Measurements from ENCODE around the gene ZSCAN21.

Gene ZSCAN21

DNA sequence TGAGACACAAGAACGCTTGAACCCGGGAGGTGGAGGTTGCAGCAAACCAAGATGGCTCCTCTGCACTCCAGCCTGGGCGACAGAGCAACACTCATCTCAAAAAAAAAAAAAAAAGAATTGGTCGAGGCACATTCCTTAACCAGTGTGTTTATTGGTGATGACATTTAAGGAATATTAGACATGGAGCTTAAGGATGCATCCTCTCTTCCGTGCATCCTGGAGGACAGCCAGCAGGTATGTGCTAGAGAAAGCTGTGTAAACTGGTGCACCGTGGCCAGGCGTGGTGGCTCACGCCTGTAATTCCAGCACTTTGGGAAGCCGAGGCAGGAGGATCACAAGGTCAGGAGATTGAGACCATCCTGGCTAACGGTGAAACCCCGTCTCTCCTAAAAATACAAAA, 22.4 kb upstream of the ZSCAN21 start:
- DNase-seq (ENCODE audit: low read depth in 2 of 2): no peak

DNA sequence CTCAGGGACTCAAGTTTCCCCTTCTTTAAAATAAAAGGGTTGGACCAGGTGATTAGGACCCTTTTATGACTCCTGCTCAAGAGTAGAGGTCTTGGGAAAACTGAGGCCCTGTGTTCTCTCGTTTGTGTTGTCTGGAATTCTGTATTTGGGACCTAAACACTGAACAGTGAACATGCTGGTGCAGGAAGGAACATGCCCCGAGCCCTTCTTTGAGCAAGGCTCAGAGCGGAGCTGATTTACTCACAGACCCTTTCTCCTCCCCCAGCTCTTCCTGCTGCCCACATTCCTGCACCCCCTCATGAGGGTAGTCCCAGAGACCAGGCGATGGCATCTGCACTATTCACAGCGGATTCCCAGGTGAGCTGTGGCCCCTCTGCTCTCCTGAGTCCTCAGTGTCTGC, 20.0 kb upstream of the ZSCAN21 start:
- no peak for DNase-seq (ENCODE audit: low read depth in 2 of 2)

DNA sequence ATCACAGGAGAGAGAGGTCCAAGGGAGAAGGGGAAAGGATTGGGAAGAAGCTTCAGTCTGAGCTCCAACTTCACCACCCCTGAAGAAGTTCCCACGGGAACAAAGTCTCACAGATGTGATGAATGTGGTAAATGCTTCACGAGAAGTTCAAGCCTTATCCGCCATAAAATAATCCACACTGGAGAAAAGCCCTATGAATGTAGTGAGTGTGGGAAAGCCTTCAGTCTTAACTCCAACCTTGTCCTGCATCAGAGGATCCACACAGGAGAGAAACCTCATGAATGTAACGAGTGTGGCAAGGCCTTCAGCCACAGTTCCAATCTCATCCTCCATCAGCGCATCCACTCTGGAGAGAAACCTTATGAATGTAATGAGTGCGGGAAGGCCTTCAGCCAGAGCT, 16.0 kb upstream of the ZSCAN21 start:
- DNase-seq (ENCODE audit: low read depth in 2 of 2): no peak

DNA sequence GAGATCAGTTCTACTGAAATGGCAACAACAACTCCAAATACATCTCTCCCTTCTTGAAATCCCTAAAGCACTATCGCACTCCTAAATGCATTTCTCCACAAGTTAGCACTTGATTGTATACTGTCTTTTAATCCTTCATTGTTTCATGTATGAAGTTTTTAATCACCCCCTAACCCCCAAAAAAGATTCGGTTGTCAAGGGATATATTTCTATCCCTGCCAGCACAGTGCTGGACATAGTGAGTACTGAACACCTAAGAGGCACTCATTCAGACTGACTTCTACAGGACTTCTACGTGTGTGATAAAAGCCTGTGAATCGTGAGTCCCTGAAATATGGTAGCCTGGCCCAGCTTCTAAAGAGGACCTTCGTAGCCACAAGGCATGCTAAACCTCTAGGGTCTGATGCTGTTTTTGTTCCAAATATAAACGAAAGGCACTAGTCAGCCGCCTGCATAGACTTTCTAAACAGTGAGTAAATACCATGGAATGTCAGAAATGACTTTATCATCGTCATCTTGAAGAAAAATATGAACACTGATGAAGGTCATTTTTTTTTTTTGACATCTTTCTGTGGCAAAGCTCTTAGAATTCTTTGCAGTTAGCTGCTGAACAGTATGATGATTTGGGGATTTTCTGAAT, 14.6 kb upstream of the ZSCAN21 start:
- no peak for DNase-seq (ENCODE audit: low read depth in 2 of 2)

DNA sequence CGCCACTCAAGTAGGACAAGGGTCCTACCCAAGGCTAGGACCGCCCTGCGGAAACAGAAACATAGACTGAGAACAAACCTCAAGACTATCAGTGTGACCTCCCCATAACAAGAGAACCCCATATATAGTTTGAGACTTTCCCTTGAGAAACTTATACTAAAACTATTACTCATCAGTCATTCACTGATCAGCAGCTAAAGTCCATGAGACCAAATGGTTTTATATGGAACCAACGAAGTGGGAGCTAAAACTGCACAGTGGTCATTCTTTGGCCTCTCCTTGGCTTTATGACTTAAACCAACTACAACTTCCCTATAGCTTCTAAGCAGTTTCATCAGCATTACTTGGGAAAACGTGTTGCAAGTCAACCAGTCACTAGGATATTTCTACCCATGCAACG, 13.7 kb upstream of the ZSCAN21 start:
- no peak for DNase-seq (ENCODE audit: low read depth in 2 of 2)

DNA sequence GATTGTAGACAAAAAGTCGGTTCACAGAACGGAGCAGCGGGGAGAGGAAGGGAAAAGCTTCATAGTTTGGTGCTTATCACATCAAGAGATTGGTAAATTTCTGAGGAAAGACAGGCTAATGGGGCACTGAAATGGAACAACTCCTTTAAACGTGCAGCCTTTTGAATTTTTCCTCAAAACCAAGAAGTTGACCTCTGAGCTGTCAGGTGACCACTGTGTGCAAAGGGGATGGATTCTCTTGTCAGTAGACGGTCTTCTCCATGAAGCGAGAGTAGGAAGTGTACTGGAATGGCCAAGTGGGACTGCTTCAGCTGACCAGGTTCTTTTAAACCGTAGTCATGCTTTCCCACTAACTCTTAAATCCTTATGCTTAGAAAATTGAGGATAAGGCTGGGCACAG, 11.2 kb upstream of the ZSCAN21 start:
- no peak for DNase-seq (ENCODE audit: low read depth in 2 of 2)

DNA sequence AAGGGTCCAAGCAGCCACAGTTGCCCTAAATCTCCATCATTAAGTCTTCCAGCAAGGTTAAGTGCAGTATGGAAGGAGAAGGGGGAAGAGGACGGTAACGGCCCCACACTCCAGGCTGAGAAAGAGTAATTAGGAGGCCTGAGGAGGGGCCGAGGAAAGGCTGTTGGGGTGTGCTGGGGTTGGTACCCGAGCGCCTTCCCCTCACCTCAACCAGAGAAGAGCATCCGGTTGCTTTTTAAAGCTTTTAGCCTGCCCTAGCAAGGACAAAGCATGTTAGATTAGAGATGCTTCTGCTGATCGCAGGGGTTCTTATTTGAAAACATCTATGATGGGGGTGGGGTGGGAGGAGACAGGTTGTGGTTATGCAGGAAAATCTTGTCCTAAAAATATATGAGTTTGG, 9.0 kb upstream of the ZSCAN21 start:
- no peak for DNase-seq (ENCODE audit: low read depth in 2 of 2)

DNA sequence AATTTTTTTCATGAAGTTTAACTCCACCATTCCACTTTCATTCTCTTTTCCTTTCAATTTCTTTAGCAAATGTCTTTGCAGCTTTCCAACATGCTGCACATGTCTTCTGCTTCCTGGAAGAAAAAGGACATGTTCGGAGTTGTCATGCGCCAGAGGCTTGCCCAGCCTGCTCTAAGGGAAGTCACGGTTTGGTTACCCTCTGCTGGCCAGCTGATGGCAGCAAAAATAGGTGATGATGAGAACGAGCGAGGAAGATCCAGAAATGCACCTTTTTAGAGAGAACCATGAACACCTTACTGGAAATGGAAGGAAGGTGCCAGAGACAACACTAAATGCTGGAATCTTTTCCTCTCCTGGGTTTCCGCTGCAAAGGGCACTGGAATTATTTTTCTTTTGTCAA, 4.9 kb upstream of the ZSCAN21 start:
- no peak for DNase-seq (ENCODE audit: low read depth in 2 of 2)

DNA sequence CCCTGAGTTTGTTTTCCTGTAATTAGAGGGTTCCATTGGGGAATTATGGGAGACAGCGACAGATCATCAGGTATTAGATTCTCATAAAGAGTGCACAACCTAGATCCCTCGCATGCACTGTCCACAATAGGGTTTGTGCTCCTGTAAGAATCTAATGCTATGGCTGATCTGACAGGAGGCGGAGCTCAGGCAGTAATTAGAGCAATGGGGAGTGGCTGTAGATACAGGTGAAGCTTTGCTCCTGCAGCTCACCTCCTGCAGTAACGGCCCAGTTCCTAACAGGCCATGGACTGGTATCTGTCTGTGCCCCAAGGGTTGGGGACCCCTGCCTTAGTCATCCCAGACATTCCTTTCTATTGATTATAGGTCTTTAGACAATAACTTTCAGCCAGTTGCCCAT, 894 bp upstream of the ZSCAN21 start:
- no peak for DNase-seq (ENCODE audit: low read depth in 2 of 2)

DNA sequence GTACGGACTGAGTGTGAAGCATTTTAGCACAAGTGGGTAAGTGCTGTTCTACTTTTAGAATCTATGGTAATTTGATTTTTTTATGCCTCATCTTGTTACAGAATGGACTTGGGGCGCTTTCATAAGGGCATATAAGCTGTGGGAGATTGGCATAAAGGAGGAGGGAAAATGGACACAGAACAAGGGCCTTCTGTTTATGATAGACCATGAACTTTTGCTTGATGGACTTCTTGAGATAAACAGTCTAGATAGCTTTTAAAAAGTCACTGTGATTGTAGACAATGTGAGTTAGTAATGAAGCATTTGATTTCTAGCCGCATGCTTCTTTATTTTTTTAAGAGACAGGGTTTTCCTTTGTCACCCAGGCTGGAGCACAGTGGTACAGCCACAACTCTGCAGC, 2.0 kb downstream of the ZSCAN21 start:
- no peak for DNase-seq (ENCODE audit: low read depth in 2 of 2)

DNA sequence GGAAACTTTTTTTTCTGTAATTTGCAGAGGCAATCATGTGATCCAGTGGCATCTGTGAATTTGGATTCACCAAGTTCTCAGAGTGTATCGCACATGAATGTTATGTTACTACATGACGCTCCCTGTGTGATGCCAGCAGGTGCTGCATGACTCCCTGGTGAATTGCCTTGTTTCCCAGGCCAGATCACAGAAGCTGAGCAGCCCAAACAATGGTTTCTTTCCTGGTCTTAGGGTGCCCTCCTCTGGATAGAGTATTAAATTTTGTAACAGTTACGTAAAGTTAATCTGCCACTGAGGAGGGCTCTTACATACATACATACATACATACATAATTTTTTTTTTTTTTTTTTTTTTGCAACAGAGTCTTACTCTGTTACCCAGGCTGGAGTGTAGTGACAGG, 3.6 kb downstream of the ZSCAN21 start:
- DNase-seq (ENCODE audit: low read depth in 2 of 2): no peak

DNA sequence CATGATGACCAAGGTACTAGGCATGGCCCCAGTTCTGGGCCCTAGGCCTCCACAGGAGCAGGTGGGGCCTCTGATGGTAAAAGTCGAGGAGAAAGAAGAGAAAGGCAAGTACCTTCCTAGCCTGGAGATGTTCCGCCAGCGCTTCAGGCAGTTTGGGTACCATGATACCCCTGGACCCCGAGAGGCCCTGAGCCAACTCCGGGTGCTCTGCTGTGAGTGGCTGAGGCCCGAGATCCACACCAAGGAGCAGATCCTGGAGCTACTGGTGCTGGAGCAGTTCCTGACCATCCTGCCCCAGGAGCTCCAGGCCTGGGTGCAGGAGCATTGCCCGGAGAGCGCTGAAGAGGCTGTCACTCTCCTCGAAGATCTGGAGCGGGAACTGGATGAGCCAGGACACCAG, 7.4 kb downstream of the ZSCAN21 start:
- no peak for DNase-seq (ENCODE audit: low read depth in 2 of 2)

DNA sequence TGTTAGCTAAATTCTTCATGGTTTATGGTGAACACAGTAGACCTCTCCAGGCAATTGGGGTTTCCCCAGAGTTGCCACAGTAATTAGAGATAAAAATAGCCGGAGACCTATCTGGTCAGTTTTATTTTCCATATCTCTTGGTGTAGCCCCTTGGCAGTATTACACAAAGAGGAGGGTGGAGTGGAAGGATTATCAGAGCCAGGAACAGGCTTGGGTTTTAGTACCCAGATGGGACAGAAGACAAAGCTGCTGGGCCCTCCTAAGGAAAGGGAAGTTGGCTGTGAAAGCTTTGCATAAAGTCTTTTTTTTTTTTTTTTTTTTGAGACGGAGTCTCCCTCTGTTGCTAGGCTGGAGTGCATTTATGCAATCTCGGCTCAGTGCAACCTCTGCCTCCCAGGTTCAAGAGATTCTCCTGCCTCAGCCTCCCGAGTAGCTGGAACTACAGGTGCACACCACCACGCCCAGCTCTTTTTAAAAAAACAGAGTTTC, 9.7 kb downstream of the ZSCAN21 start:
- no peak for DNase-seq (ENCODE audit: low read depth in 2 of 2)

DNA sequence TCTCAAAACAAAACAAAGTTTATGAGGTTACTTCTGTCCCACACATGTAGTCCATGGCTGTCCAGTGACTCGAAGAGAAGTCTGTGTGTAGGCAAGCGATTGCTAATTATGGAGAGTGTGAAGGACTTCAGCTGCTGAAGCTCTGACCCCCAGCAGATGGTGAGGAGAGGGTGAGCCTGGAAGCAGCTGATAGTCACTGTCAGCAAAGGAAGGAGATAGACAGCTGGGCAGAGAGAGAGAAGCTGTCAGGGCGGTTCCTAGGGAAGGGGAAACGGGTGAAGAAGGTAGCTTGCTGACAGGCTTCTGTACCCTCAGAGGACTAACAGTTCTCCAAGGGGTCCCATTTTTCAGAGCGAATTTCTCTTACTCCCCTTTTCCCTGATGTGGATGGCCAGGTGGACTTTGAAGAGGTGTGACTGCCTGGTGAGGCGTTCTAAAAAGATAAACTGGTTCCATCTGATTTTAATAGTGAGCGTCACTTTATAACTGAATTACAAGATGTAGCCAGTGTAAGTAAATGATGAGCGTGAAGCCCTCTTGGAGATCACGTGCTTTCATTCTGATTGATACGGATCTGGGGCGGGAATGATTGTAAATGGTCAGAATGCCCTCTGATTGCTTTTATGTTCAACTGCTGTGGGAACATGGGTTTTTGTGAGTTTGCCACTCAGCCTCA, 12.1 kb downstream of the ZSCAN21 start:
- no peak for DNase-seq (ENCODE audit: low read depth in 2 of 2)

DNA sequence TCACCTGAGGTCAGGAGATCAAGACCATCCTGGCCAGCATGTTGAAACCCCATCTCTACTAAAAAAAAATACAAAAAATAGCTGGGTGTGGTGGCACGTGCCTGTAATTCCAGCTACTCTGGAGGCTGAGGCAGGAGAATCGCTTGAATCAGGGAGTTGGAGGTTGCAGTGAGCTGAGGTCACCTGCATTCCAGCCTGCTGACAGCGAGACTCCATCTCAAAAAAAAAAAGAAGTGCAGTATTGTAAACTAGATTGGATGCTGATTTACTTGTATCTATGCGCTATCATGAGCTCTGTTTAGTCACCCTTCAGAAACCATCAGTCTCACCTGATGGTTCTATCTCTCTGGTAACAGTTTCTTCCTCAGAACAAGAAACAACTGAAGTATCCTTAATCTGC, 13.8 kb downstream of the ZSCAN21 start:
- DNase-seq (ENCODE audit: low read depth in 2 of 2): no peak

DNA sequence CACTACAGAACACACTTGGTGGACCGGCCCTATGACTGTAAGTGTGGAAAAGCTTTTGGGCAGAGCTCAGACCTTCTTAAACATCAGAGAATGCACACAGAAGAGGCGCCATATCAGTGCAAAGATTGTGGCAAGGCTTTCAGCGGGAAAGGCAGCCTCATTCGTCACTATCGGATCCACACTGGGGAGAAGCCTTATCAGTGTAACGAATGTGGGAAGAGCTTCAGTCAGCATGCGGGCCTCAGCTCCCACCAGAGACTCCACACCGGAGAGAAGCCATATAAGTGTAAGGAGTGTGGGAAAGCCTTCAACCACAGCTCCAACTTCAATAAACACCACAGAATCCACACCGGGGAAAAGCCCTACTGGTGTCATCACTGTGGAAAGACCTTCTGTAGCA, 14.6 kb downstream of the ZSCAN21 start:
- DNase-seq (ENCODE audit: low read depth in 2 of 2): no peak

DNA sequence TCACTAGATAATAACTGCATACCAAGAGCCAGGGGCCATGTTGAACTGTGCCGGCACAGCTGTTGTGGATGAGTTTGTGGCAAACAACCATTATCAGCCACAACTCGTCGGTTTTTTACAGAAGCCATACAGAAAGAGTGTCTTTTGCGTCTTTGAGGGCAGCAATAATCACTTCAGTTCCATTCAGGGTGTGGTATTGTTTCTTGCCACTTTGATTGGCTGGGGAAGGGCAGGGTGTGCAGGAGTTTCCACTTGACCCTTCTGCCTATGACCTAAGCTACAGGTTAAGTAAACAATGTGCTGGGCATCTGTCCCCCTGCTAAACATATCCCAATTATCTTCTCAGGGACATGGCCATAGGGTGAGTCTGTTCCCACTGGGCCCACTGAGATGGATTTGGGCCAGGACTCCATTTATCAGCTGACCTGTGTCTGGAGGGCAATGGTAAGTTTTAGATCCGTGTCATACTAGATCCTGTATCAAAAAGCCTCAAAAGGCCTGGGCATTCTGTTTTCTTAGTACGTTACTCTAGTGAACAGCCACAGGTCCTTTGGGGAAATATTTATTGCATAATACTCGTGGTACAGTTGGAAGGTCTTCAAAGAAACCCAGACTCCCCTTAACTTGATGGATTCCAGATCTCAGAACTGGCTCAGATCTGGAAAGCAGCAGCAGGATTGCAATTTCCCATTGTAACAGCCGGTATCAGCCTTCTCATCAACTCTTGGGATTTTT, 16.0 kb downstream of the ZSCAN21 start:
- DNase-seq (ENCODE audit: low read depth in 2 of 2): no peak

DNA sequence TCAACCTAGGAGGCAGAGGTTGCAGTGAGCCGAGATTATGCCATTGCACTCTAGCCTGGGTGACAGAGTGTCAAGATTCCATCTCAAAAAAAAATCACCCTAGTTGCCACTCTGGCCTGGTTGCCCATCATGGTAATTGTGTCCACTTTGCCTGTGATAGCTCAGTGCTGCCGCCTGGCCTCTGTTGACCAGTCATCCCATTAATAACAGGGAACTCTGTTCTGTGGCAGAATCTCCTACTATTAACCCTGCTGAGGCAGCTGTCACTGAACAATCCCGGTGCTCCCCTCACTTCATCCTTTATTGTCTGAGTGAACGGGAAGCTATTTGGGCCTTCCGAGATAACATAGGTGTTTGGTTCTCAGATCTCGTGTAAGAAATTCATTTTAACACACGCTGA, 17.4 kb downstream of the ZSCAN21 start:
- DNase-seq (ENCODE audit: low read depth in 2 of 2): no peak

DNA sequence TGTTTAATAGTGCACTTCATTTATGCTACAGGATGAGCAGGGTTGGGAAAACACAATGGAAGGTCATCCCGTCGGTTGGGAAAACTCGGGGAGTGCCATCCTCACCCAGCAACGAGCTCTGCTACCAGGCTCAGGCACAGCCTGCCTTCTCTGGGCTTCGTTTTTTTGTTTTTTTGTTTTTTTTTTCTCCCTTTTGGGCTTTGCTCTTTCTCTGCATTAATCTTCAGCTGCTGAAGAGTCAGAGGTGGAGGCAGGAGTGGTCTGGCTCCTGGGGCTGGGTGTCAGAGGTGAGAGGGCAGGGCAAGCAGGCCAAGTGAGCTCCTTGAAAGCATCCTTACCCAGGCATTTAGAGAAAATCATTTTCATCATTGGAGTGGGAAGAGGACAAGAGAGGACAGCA, 20.4 kb downstream of the ZSCAN21 start:
- DNase-seq (ENCODE audit: low read depth in 2 of 2): no peak

DNA sequence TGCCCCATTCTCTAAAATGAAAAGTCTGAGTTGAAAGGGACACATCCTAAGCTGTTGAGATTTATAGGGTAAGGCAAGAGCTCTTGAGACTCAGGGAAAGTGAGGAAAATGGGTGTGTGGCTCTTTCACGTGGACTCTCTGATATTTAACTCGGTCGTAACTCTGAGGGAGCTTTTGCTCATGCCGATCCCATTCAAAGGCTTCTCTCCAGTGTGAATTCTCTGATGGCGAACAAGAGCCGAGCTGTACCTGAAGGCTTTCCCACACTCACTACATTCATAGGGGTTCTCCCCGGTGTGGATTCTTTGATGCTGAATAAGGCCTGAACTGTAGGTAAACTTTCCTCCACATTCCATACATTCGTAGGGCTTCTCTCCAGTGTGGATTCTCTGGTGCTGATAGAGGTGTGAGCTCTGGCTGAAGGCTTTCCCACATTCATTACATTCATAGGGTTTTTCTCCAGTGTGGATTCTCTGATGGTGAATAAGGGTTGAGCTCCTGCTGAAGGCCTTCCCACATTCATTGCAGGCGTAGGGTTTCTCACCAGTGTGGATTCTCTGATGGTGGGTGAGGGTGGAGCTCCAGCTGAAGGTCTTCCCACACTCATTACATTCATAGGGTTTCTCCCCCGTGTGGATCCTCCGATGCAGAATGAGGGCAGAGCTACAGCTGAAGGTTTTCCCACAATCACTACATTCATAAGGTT, 21.6 kb downstream of the ZSCAN21 start:
- no peak for DNase-seq (ENCODE audit: low read depth in 2 of 2)

DNA sequence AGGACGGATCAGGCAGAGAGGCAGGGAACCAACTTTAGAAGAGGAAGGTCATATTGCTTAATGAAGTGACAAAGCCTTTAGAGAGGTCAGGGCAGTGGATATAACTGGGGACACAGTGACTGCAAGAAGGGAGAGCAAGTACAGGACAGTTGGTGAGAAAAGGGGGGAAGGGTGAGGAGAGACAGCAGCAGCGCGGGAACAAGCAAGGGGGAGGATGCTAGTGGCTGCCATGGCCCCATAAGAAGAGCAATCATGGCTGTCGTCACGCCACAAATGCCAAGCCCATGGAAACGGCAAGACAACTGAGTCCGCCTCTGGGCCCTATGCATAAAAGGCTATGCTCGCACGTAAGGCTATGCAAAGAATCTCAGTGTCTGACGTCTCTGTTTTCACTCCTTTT, 22.9 kb downstream of the ZSCAN21 start:
- DNase-seq (ENCODE audit: low read depth in 2 of 2): no peak

DNA sequence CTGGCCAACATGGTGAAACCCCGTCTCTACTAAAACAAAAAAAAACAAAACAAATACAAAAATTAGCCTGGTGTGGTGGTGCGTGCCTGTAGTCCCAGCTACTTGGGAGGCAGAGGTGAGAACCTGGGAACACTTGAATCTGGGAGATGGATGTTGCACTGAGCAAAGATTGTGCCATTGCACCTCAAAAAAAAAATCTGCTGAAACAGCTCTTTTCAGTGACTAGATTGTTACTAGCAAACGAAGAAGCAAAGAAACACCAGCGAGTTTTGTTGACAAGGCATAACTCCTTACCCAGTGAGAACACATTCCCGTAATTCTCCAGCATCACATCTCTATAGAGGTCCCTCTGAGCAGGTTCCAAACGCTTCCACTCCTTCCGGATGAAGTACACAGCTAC, 25.3 kb downstream of the ZSCAN21 start:
- no peak for DNase-seq (ENCODE audit: low read depth in 2 of 2)

DNA sequence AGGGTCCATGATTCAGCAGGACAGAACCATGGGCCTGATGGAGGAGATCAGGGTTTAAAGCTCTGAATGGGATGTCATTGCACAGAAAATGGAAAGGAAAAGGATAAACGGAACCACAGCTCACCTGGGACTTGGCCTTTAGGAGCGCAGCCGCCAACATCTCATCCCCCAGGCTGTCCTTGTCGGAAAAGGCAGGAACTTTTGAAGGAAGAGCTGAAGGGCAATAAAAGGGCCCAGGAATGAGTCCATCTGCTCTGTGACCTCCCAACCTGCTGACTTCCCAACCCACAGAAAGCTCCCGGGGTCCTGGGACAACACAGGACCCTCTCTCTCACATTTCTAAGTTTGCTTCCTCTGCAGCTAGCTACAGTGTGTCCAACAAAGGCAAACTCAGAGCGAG, 25.8 kb downstream of the ZSCAN21 start:
- DNase-seq (ENCODE audit: low read depth in 2 of 2): no peak

Measured in stimulated activated CD8-positive, alpha-beta memory T cell treated with anti-CD3 and anti-CD28 coated beads, Interleukin-7, amount 100 ng/mL, for 4 hours (primary cell).